Measurements from ENCODE around the gene NUP133. TPM values are rescaled to one million over a fixed set of nuclear protein-coding genes. Genes with fewer than 3 reads are reported as not detected.

Gene NUP133
- total and polyA plus RNA-seq, 2 donors (not counting 1 experiment from before 2014, with no cell fraction given) = 10.5 to 50.5 TPM

GRCh38 chr1:229550812-229551567, 42.8 kb upstream of the NUP133 start:
- Mint-ChIP-seq H3K27me3 (no peaks in the 10 kb centered on the region), H3K9me3 (ENCODE audit: insufficient read depth) (no peaks in the 10 kb centered on the region), H3K27ac (no peak overlapping the region), H3K4me1 (peaks cover 11% of the 10 kb centered on the region), H3K4me3 (no peak overlapping the region)
- no peak for TF ChIP-seq EZH2 (IDR thresholded peaks at IDR 0.05; ENCODE audit: borderline replicate concordance, insufficient read depth, low read depth, low read length, poor library complexity, severe bottlenecking)
- no peak for TF ChIP-seq CTCF (IDR thresholded peaks at IDR 0.05)
- no peak for DNase-seq
- ChIA-PET POLR2A (no interaction called here), CTCF (no interaction called here)
- intact Hi-C loops (cut with micrococcal nuclease) = no loop called here
- H4K20me1 ChIP-seq (ENCODE audit: control insufficient read depth, insufficient read depth, low read length, poor library complexity, severe bottlenecking) = peaks cover 21% of the 10 kb centered on the region
- H3K36me3 ChIP-seq (replicated peaks in 1 of 2; ENCODE audit: control extremely low read depth in 1 of 2, control insufficient read depth in 1 of 2, extremely low read depth in 1 of 2, insufficient read depth in 2 of 2, low read length in 1 of 2) = peaks cover 2 to 12% of the 10 kb centered on the region in 2 experiments
- no peaks in the 10 kb centered on the region for H3K27me3 ChIP-seq (replicated peaks in 1 of 4; ENCODE audit: control extremely low read depth in 1 of 4, control insufficient read depth in 3 of 4, insufficient read depth in 4 of 4, low read length in 3 of 4)
- H3K27ac ChIP-seq (ENCODE audit: low read length in 2 of 2) = no peak overlapping the region
- no peaks in the 10 kb centered on the region for H3K4me1 ChIP-seq (ENCODE audit: control insufficient read depth in 2 of 2, insufficient read depth in 2 of 2, low read length in 2 of 2)
- H2AFZ ChIP-seq (ENCODE audit: insufficient read depth, low read depth, low read length, poor library complexity, severe bottlenecking) = no peak overlapping the region
- H3K9me3 ChIP-seq (ENCODE audit: control extremely low read depth in 1 of 3, control insufficient read depth in 2 of 3, insufficient read depth in 1 of 3, low read length in 2 of 3) = no peaks in the 10 kb centered on the region
- no peak for ATAC-seq (ENCODE audit: low read depth)
- no peak overlapping the region for H3K4me3 ChIP-seq (ENCODE audit: control extremely low read depth in 1 of 5, extremely low read depth in 1 of 5, insufficient read depth in 1 of 5, low read depth in 2 of 5, low read length in 4 of 5)
- H3K9ac ChIP-seq (ENCODE audit: low read length) = no peak overlapping the region
- no peak overlapping the region for H3K4me2 ChIP-seq (replicated peaks; ENCODE audit: low read depth, low read length, poor library complexity, severe bottlenecking)
- peaks cover 50% of the 10 kb centered on the region for H3K79me2 ChIP-seq (ENCODE audit: control insufficient read depth, insufficient read depth, low read length)
- no CpG with 5 or more reads among the region's 3 CpGs for WGBS (ENCODE audit: insufficient coverage)

GRCh38 chr1:229547542-229547941, 39.4 kb upstream of the NUP133 start:
- Mint-ChIP-seq H3K4me1 (peaks cover 10% of the 10 kb centered on the region), H3K27me3 (no peaks in the 10 kb centered on the region), H3K27ac (no peak overlapping the region), H3K4me3 (no peak overlapping the region), H3K9me3 (ENCODE audit: insufficient read depth) (no peaks in the 10 kb centered on the region)
- Histone ChIP-seq H3K4me2 (replicated peaks; ENCODE audit: low read depth, low read length, poor library complexity, severe bottlenecking) (no peak overlapping the region), H2AFZ (ENCODE audit: insufficient read depth, low read depth, low read length, poor library complexity, severe bottlenecking) (no peak overlapping the region), H4K20me1 (ENCODE audit: control insufficient read depth, insufficient read depth, low read length, poor library complexity, severe bottlenecking) (no peaks in the 10 kb centered on the region), H3K9me3 (ENCODE audit: control extremely low read depth in 1 of 3, control insufficient read depth in 2 of 3, insufficient read depth in 1 of 3, low read length in 2 of 3) (no peaks in the 10 kb centered on the region), H3K9ac (ENCODE audit: low read length) (no peak overlapping the region), H3K27me3 (replicated peaks in 1 of 4; ENCODE audit: control extremely low read depth in 1 of 4, control insufficient read depth in 3 of 4, insufficient read depth in 4 of 4, low read length in 3 of 4) (no peaks in the 10 kb centered on the region), H3K36me3 (replicated peaks in 1 of 2; ENCODE audit: control extremely low read depth in 1 of 2, control insufficient read depth in 1 of 2, extremely low read depth in 1 of 2, insufficient read depth in 2 of 2, low read length in 1 of 2) (peaks cover 3 to 28% of the 10 kb centered on the region in 2 experiments), H3K27ac (ENCODE audit: low read length in 2 of 2) (no peak overlapping the region), H3K4me1 (ENCODE audit: control insufficient read depth in 2 of 2, insufficient read depth in 2 of 2, low read length in 2 of 2) (peaks cover 0 to 2% of the 10 kb centered on the region in 2 donors), H3K4me3 (ENCODE audit: control extremely low read depth in 1 of 5, extremely low read depth in 1 of 5, insufficient read depth in 1 of 5, low read depth in 2 of 5, low read length in 4 of 5) (no peak overlapping the region), H3K79me2 (ENCODE audit: control insufficient read depth, insufficient read depth, low read length) (peaks cover 26% of the 10 kb centered on the region)
- DNase-seq (no peak), ATAC-seq (ENCODE audit: low read depth) (no peak)
- ChIA-PET CTCF (no interaction called here), POLR2A (no interaction called here)
- WGBS (ENCODE audit: insufficient coverage) = 98% methylated on average over 4 of the region's 7 CpGs
- intact Hi-C loops (cut with micrococcal nuclease) = no loop called here
- TF ChIP-seq EZH2 (IDR thresholded peaks at IDR 0.05; ENCODE audit: borderline replicate concordance, insufficient read depth, low read depth, low read length, poor library complexity, severe bottlenecking) (no peak), CTCF (IDR thresholded peaks at IDR 0.05) (no peak)
